ENCODE measurements around the gene PALM3.

GRCh38 chr19:14090509-14091080, 28.7 kb upstream of the PALM3 start, which contains the start of gene SAMD1:
- TF ChIP-seq CTCF (IDR thresholded peaks at IDR 0.05): no peak
- TF ChIP-seq EZH2phosphoT487 (IDR thresholded peaks at IDR 0.05): no peak
